Neural cell (in vitro differentiated cells): ENCODE results near the gene GNAQ. TPM values are rescaled to one million over a fixed set of nuclear protein-coding genes. Genes with fewer than 3 reads are reported as not detected.

Experiments
- H2AFZ ChIP-seq: fragments of 200-600, 300-800 bp; sonication (generic), shearing (Covaris generic); 2 replicates; pipeline ENCODE4 v1.6.0; 2014; ENCODE audit warnings: low read depth, mild to moderate bottlenecking, antibody characterized with exemption, low read length, moderate library complexity
- H3F3A ChIP-seq: fragments of 200-600 bp; shearing (Covaris generic); 2 replicates; pipeline ENCODE4 v1.6.1; 2016; ENCODE audit warnings: mild to moderate bottlenecking, moderate library complexity, mixed read lengths, antibody characterized with exemption, low read length; ENCODE audit not compliant: insufficient read depth, poor library complexity, severe bottlenecking
- H3K27ac ChIP-seq: fragments of 200-600, 300-800 bp; sonication (generic), shearing (Covaris generic); 2 replicates; pipeline ENCODE4 v1.5.1; 2014; ENCODE audit warnings: mild to moderate bottlenecking, low read length, moderate library complexity
- H3K27me3 ChIP-seq: fragments of 300-800, 200-600 bp; sonication (generic), shearing (Covaris generic); 2 replicates; pipeline ENCODE4 v1.6.0; 2014; ENCODE audit warnings: mild to moderate bottlenecking, low read depth, low read length, moderate library complexity; ENCODE audit not compliant: insufficient read depth
- H3K36me3 ChIP-seq: fragments of 300-800, 200-600 bp; sonication (generic), shearing (Covaris generic); 2 replicates; pipeline ENCODE4 v1.5.1; 2014; ENCODE audit warnings: mild to moderate bottlenecking, antibody characterized with exemption, low read length, moderate library complexity; ENCODE audit not compliant: insufficient read depth
- H3K4me2 ChIP-seq: fragments of 300-800, 200-600 bp; sonication (generic), shearing (Covaris generic); 2 replicates; pipeline ENCODE4 v1.6.0; 2014; ENCODE audit warnings: mild to moderate bottlenecking, low read length
- H3K4me3 ChIP-seq: fragments of 300-800, 200-600 bp; sonication (generic), shearing (Covaris generic); 2 replicates; pipeline ENCODE4 v1.5.1; 2014; ENCODE audit warnings: mild to moderate bottlenecking, low read length, moderate library complexity
- H3K79me2 ChIP-seq: fragments of 200-600 bp; shearing (Covaris generic); replicated peaks from 2 replicates; pipeline ENCODE4 v1.6.0; 2014; ENCODE audit warnings: mild to moderate bottlenecking, low read length, moderate library complexity; ENCODE audit not compliant: insufficient read depth
- H3K9ac ChIP-seq: fragments of 300-800, 200-600 bp; sonication (generic), shearing (Covaris generic); 2 replicates; pipeline ENCODE4 v1.6.1; 2016; ENCODE audit warnings: mild to moderate bottlenecking, low read length, mixed read lengths
- H3K9me2 ChIP-seq: fragments of 200-600 bp; shearing (Covaris generic); 2 replicates; pipeline ENCODE4 v1.6.1; 2016; ENCODE audit warnings: mild to moderate bottlenecking, low read length, mixed read lengths; ENCODE audit not compliant: insufficient read depth
- H3K9me3 ChIP-seq: fragments of 200-600, 300-800 bp; sonication (generic), shearing (Covaris generic); 2 replicates; pipeline ENCODE4 v1.6.1; 2016; ENCODE audit warnings: mild to moderate bottlenecking, mixed run types, low read length, moderate library complexity, mixed read lengths
- H4K20me1 ChIP-seq: fragments of 200-600 bp; shearing (Covaris generic); 2 replicates; pipeline ENCODE4 v1.6.1; 2016; ENCODE audit warnings: mild to moderate bottlenecking, mixed run types; ENCODE audit not compliant: insufficient read depth
- CTCF ChIP-seq: fragments of 450-650 bp; IDR thresholded peaks from 2 replicates; pipeline ENCODE4 v1.5.1; 2014; ENCODE audit warnings: antibody characterized with exemption, mild to moderate bottlenecking, moderate library complexity; ENCODE audit not compliant: poor library complexity, severe bottlenecking
- EP300 ChIP-seq: fragments of 450-650 bp; conservative IDR thresholded peaks from 2 replicates; pipeline ENCODE4 v1.6.1; 2014; ENCODE audit warnings: antibody characterized with exemption, mild to moderate bottlenecking, moderate library complexity; ENCODE audit not compliant: poor library complexity, severe bottlenecking
- EZH2 ChIP-seq: fragments of 200-600, 300-800 bp; shearing (Covaris generic), sonication (generic); IDR thresholded peaks from 2 replicates; pipeline ENCODE4 v1.6.1; 2014; ENCODE audit warnings: antibody characterized with exemption, low read length, borderline replicate concordance, mild to moderate bottlenecking; ENCODE audit not compliant: insufficient read depth, poor library complexity, severe bottlenecking
- MXI1 ChIP-seq: fragments of 450-650 bp; conservative IDR thresholded peaks from 2 replicates; pipeline ENCODE4 v1.6.1; 2014; ENCODE audit warnings: antibody characterized with exemption, mild to moderate bottlenecking; ENCODE audit not compliant: poor library complexity, severe bottlenecking
- POLR2AphosphoS5 ChIP-seq: IDR thresholded peaks from 2 replicates; pipeline ENCODE4 v1.6.1; 2012
- RAD21 ChIP-seq: fragments of 450-650 bp; conservative IDR thresholded peaks from 2 replicates; pipeline ENCODE4 v1.6.1; 2014; ENCODE audit warnings: antibody characterized with exemption, mild to moderate bottlenecking, moderate library complexity
- REST ChIP-seq: IDR thresholded peaks from 2 replicates; pipeline ENCODE4 v1.6.1; 2012; ENCODE audit warnings: borderline replicate concordance
- SMC3 ChIP-seq: fragments of 450-650 bp; conservative IDR thresholded peaks from 2 replicates; pipeline ENCODE4 v1.6.1; 2014; ENCODE audit warnings: antibody characterized with exemption, mild to moderate bottlenecking, moderate library complexity; ENCODE audit not compliant: poor library complexity
- TAF1 ChIP-seq: IDR thresholded peaks from 2 replicates; pipeline ENCODE4 v1.6.1; 2012; ENCODE audit warnings: low read depth
- polyA plus RNA-seq: library from polyadenylated mRNA; depleted of rRNA; stranded (reverse); fragments of >200 nt; gene quantifications from 2 replicates; pipeline ENCODE4 v1.2.3, GENCODE V29; 2014

Gene GNAQ
- polyA plus RNA-seq, 1 donor from 2014 or later: 86.7 TPM

GRCh38 chr9:77714077-77714549 is 317.5 kb downstream of the GNAQ start:
- Histone ChIP-seq H3K79me2 (no peaks in the 10 kb centered on the region), H2AFZ (no peak overlapping the region), H3K9me2 (no peaks in the 10 kb centered on the region), H3K9ac (no peak overlapping the region), H3K4me3 (no peak overlapping the region), H3K36me3 (no peaks in the 10 kb centered on the region), H3K27me3 (no peaks in the 10 kb centered on the region), H3K27ac (no peak overlapping the region), H4K20me1 (no peaks in the 10 kb centered on the region), H3K4me2 (no peak overlapping the region), H3K9me3 (no peaks in the 10 kb centered on the region), H3F3A (no peaks in the 10 kb centered on the region)
- TF ChIP-seq EP300: no peak
- TF ChIP-seq TAF1: no peak
- no peak for TF ChIP-seq SMC3
- TF ChIP-seq MXI1: no peak
- TF ChIP-seq CTCF: no peak
- no peak for TF ChIP-seq RAD21
- no peak for TF ChIP-seq POLR2AphosphoS5
- no peak for TF ChIP-seq REST
- no peak for TF ChIP-seq EZH2

- TF ChIP-seq MXI1 (no peak), EZH2 (no peak), RAD21 (no peak)
- no peaks in the 10 kb centered on the region for H3K9me3 ChIP-seq
- no peaks in the 10 kb centered on the region for H3K9me2 ChIP-seq
- no peaks in the 10 kb centered on the region for H3F3A ChIP-seq
- H3K79me2 ChIP-seq: no peaks in the 10 kb centered on the region
- no peak overlapping the region for H3K27ac ChIP-seq
- no peak overlapping the region for H3K4me3 ChIP-seq
- H3K36me3 ChIP-seq: no peaks in the 10 kb centered on the region
- no peaks in the 10 kb centered on the region for H3K27me3 ChIP-seq
- H4K20me1 ChIP-seq: no peaks in the 10 kb centered on the region
- H3K9ac ChIP-seq: no peak overlapping the region
- no peak overlapping the region for H3K4me2 ChIP-seq
- H2AFZ ChIP-seq: no peak overlapping the region
Measured at GRCh38 chr9:77712533-77713130, 319.0 kb downstream of the GNAQ start.
